HG03520 (cell line): ENCODE measurements around the gene DCHS2.

Experiments
- ATAC-seq: cut with Tn5 transposase; IDR thresholded peaks from one replicate; pipeline ENCODE4 v1.9.1; 2021; ENCODE audit warnings: mild to moderate bottlenecking, moderate library complexity; ENCODE audit not compliant: unreplicated experiment

DCHS2 gene

DNA sequence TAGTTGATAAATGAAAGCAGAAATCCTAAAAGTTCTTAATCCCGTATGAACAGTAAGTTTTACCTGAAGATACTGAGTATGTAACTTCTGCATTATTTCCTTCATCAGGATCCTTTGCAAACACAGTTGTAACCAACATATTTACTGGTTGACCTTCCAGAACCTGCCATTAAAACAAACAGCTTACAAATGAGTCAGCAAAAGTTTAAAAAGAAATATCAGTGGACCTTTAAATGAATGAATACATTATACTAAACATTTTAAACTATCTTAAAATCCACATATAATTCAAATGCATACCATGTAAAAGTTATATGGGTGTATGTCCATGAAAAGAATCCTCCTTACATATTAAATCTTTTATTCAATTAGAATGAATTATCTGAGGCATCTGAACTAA lies 163.6 kb downstream of the DCHS2 start:
- ATAC-seq = no peak

DNA sequence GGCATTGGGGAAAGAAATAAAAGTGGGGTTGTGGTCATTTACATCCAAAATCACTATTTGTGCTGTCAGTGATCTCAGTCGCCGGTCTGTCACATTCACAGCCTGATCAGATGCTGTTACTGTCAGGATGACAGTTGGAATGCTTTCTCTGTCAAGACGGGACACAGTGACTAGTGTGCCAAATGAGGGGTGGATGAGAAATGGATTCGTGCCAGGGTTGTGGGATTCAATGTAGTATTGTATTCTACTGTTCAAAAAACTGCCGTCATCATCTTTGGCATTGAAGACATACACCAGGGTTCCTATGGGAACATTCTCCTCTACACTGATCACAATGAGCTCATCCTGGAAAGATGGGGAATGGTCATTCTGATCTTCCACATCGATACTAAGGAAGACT lies 171.1 kb downstream of the DCHS2 start:
- no peak for ATAC-seq

DNA sequence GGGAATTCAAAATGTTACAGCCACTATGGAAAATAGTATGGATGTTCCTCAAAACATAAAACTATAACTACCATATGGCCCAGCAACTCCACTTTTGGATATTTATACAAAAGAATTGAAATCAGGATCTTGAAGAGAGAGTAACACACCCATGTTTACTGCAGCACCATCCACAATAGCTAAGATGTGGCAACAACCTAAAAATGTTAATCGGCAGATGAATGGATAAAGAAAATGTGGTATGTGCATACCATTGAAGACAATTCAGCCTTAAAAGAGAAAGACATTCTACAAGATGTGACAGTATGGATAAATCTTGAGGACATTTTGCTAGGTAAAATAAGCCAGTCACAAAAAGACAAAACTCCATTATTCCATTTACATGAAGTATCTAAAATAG lies 171.9 kb downstream of the DCHS2 start:
- ATAC-seq = no peak

DNA sequence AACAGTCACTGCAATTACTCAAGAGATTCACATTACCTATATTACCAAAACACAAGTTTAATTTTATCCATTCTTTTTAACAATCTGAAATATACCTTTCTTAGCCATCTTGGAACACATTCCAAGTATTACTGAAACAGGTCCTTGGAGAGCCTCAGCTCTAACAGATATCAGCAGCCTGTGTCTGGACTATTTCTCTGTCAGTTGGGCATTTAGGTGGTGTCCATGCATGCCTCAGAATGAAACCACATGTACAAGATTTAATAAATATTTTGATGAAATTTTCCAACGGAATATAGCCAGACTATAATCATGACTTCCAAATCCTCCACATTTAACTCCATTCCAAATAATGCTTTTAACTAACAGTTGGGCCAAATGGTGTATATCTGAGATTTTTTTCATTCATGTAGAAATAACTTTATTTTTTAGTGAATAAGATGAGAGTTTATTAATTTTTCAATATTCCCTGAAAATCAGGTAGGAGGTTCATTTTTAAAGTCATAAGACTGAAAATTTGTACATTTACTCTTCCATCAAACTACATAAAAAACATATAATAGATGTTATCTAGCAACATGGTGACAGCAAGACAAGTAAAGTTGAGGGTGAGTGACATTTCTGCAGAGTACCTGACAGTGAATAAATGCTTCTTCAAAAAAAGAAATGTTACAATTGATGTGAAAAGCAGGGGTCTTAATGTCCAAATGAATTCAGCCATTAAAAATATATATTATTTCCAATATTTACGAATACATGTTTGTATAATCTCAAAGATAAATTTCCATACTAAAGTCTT lies 174.2 kb downstream of the DCHS2 start:
- no peak for ATAC-seq

DNA sequence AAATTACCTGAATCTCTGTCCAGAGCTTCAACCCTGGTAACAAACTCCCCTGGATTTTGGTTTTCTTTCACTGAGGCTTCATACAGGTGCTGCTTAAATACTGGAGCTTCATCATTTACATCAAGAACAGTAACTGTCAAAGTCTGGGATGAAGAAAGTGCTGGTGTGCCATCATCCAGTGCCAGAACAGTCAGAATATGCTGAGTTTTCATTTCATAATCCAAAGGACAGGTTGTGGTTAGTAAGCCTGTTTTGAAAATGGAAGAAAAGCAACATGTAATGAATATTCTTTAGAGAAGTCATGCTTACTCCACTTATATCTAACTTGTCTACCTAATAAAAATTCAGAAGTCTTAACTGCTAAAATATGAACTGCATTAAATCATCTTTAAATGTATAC lies 175.9 kb downstream of the DCHS2 start:
- no peak for ATAC-seq

DNA sequence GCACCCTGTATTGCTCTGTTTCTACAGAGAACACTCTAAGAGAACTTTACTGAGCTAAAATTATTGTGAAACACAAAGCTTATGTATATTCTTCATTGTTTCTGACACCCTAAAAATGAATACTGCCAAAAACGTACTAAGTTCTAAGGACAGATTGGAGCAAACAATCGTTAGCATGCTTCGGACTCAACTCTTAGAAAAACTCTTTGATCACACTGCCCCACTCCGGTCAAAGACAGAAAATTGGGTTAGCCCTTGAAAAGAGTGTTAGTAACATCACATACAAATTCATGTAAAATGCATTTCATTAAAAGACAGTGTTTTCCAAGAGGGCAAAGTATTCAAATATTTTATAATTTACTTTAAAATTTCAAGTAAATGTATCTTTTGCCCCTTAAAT lies 177.4 kb downstream of the DCHS2 start:
- ATAC-seq = no peak

DNA sequence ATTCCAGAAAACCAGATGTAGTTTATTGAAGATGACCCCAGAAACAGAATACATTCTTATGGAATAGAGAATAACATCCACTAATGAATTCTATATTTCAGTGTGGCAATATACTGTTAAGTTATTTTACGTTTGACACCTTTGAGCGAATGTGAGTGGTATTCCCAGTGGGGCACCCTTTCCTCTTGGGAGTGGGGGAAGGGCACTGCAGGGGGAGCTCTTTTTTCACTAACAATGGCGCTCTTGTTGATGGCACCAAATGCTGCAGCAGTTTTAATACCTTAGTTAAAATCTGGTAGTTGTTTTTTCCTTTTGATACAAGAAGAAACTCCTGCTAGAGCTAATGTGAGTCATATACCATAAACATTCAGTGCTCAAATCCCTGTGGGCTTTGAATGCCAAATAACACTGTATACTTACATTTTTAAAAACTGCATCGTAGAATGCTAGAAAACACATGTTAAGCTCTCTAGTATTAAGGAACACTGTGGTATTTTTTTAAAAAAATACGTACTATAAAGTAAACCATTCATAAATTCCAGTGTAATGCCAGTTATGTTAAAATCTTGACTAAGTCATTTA lies 178.5 kb downstream of the DCHS2 start:
- no peak for ATAC-seq

DNA sequence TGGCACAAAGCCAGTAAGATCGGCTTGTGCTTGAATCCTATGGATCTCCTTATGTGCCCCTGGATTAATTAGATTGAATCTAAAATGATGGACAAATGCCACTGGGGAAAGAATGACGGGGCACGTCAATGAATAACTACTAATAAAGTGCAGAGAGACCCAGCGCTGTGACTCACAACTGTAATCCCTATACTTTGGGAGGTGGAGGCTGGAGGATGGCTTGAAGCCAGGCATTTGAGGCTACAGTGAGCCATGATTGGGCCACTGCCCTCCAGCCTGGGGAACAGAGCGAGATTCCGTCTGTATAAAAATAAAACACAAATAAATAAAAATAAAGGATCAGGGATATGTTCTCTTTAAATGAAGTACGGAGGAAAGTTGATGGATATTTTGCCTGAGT lies 179.4 kb downstream of the DCHS2 start:
- no peak for ATAC-seq

DNA sequence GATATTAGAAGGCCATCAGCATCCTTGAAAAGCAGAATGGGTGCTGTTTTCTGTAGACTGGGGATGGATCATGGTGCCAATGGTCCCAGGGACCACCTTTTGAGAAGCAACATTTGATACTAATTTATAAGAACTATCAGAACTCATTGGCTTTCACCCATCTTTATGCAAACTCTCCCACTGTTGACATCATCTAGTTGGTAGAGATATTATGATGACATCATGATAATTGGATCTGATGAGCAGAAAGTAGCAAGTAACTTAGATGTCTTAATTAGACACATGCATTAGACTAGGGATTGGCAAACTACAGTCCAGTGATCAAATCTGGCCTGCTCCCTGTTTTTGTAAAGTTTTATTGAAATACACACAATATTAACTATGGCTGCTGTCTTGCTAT lies 181.0 kb downstream of the DCHS2 start:
- no peak for ATAC-seq

DNA sequence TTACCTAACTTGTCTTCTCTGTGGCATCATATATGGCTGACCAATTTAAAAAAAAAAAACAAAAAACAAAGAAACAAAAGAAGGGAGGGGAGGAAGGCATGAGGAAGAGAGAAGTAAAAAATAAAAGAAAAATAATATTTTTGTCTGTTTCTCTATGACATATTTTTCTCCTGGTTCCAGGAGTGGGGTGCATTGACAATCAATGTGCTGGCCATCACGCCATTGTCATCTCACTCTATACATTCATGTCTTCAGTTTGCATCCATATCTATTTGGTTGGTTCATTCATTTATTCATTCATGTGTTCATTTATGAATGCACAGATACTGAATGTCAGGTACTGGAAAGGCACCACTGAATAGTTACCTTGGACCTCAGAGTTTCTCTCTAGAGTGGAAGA lies 183.4 kb downstream of the DCHS2 start:
- no peak for ATAC-seq

DNA sequence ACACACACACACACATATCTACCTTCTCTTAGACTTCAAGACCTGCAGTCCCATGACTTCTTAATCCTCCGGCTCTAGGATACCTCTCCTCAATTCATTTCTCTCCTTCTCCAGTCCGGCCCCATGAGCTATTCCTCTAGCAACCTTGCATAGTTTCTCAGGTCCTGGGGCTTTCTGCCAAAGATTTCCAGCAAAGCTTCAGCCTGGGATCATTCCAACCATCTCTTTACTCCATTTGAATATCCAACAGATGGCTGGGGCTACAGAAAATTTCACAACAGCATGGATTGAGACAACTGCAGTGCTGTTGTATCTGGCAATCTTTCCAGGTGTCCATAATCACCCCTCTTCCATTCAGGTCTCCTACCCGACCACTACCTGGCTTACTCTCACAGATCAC lies 184.1 kb downstream of the DCHS2 start:
- no peak for ATAC-seq

DNA sequence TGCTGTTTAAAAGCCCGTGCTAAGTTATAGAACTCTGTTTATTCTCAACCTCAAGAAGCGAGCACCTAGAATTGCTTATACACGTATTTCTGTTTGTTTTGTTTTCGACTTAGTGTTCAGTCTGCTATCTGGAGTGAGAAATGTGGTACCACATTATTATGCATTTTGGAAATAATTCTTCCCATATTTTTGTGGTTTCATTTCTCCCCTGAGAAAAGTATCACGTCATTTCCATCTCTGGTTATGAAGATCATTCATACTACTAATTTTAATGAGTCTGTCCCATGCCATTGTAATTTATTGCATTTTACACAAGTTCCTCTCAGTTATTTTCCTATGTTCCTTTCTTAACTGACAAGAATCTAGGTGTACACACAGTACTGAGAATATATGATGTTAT lies 186.0 kb downstream of the DCHS2 start:
- ATAC-seq = no peak

DNA sequence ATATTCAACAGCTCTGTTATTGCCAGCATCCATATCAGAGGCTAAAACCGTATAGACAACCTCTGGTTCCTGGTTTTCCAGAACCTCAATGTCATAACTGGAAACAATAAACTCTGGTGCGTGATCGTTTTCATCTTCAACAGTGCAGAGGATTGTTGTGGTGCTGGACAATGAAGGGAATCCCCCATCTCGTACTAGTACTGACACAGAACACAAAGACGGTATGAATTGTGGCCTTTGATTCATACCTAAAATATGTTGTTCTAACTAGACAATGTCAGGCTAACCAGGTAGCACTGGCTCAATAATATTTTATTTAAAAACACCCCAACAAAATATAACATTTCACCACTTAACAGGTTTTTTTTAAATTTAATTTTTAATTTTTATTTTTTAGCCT lies 186.9 kb downstream of the DCHS2 start:
- no peak for ATAC-seq

DNA sequence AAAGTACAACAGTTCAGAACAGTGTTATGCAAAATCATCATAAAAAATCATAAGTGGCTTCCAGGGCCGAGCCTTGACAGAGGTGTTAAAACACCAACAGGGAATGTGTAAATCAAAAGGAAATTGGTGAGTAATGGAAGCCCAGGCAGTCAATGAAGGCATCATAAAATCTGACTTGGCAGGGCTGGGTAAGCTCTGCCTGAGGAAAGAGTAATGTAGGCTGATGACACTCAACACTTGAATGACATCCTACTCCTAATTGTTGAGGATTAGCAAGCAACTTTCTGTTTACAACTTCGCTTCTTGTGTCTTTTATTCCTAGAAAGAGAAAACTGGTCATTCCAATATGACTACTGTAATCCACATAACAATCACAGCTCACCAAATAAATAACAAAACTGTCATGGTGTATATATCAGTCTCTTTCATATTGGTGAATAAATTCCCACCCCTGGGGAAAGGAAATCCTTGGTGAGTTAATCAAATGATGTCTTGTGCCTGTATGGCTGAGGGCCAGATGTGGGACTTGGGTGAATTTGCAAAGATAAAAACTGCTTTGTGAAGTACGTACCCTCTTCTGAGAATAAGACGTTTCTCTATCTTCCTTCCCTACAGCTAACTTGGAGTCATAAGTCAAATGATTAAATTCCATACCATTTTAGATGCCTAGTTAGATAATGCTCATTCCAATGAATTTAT lies 196.8 kb downstream of the DCHS2 start:
- ATAC-seq = no peak

DNA sequence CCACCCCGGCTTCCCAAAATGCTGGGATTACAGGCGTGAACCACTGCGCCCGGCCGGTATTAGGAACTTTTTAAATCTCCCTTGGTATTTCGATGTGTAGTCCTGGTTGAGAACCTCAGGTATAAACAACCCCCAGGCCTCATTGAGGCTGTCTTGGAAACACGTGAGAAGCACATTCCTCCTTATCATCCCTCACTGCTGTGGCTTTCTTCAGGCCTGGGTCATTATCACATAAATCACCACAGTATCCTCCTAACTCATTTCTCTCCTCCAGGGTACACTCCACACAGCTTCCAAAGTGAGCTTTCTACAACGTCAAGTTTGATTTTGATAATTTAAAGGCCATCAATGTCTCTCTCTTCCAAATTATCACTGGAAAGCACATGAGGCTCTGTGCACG lies 198.2 kb downstream of the DCHS2 start:
- no peak for ATAC-seq

DNA sequence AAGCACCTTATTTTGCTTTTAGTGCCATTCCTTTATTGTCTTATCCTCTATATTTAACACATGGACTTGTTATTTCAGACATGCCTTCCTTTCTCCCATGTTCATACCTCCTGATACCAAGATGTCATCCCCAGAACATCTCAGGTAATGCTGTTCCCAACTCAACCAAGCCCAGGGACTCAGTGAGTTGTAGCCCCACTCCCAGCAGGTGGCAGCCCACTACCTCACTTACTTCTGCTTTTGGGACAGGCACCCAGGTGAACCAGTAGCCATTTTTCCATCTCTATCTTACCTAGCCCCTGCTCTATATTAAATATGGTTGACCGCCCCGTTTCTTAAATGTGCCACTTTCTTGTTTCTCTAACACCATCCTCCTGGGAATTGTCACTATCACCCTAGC lies 199.0 kb downstream of the DCHS2 start:
- ATAC-seq = no peak

DNA sequence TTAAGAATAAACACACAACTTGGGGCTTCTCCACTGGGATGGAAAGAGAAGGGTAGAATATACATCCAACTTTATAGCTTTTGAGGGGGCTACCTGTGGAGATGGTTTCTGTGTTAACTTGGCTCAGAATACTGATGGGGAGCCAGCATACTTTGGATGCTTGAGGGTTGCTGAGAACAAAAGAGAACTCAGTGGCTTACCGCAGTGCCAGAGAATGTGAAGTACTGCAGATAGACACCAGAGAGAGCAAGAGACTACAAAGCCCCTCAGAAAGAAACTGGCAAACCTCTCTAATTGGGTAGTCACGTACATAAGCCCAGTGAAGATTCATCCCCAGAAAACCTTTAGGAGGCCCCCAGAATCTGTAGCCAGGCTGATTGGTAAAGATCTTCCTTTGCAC lies 214.4 kb downstream of the DCHS2 start:
- ATAC-seq = no peak

DNA sequence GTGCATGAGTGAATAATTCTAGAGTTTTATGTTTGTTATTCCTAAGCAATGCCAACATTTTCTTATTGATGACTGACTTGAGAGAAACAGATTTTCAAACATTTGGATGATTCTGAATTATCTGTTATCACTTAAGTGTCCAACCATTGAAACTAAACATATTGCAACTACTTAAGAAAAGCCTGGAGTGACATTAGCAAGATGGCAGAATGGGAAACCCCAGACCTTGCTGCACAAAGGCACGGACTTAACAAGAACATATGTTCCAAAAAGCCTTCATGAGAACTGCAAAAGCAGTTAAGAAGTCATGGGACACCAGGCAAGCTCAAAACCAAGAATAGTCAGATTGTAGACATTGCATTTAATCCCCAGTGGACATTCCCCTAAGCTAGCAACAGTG lies 215.1 kb downstream of the DCHS2 start:
- no peak for ATAC-seq

DNA sequence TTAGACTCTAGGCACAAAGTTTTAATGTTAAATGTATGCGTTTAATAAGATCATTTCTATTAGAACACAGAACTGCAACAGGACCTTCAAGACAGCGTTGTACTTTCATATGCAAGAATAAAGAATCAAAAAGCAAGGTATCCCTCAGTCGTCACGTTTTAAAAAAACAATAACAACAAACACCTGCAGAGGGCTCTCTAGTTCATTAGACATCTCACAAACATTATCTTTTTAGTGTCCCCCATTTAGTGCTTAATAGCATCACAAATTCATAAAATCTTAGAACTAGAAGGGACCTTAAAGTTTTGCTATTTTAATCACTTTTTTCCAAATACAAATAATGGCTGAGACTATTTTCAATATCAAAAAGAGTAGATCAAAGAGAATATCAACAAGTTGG lies 236.6 kb downstream of the DCHS2 start:
- no peak for ATAC-seq

DNA sequence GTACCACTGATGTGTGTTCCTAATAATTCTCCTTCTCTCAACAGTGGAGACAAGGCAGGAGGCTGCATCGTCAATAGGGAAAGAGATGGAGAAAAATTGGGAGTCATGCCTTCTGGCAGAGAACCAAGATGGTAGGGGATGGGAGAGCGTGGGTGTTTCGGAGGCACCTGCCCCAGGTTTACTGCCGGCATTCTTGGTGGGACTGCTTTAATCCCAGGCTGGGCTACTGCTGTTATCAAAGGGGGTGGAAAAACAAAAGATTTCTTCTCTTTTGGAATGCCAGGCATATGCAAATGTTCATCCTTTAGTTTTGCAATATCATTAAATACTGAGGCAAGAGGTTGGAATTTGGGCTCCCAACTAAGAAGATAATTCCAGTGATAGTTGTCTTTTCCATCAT lies 257.0 kb downstream of the DCHS2 start:
- ATAC-seq = no peak

DNA sequence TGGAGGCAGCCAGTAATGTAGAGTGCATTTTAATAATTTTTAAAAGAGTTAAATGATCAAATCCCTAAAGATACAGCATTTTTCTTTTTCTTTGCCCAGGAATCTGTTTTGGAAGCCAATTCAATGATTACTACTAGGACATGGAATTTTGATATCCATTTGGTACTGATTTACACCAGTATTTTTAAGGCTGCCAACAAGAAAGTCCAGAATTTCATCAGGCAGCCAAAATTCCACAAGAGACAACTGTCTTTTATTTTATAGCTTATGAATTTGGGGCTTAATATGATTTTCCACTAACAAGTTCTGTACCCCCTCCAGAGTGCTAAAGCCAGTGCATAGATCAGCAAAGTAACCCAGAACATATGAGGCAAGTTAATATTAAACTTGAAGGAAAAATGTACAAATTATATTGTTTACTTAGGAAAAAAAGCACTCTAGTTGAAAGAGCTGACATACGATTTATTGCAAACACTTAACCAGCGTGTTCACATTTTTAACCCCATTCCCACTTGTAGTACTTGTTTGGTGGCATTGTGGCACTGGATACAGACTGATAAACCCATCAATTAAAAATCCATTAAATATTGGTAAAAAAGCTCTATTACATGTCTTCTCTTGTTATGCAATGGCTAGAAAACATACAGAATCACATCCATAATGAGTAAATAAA lies 259.7 kb downstream of the DCHS2 start:
- no peak for ATAC-seq

DNA sequence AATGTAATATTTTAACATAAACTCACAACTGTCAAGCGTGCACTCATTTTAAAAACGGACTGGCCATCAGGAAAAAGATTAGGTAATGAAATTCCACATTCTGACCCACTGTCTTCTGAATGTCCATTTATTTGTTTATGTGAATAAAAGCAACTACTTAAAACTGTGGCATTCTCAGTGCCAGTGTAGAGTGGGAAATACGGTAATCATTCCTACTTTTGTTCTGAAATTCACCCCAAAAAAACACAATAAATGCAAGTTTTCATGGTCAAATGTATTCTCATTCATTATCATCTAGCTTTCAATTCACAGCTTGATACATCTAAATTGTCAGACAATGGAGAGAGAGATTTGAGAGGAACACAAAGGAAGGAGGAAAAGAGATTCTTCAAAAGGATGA lies 260.9 kb downstream of the DCHS2 start:
- ATAC-seq = no peak
